ENCODE measurements around the gene UBE2V1.
"Not testable (repeated sequence)": the region's sequence is repeated elsewhere in the genome, so short reads cannot be mapped to it uniquely, and the experiment has no call there.

The UBE2V1 gene

GRCh38 chr20:50146214-50146613, 33.3 kb upstream of the UBE2V1 start:
- Histone ChIP-seq H3K27ac (ENCODE audit: insufficient read depth, low read depth, low read length, poor library complexity, severe bottlenecking) (no peak overlapping the region), H3K36me3 (ENCODE audit: control insufficient read depth, insufficient read depth, low read length) (peaks cover 13% of the 10 kb centered on the region), H3K4me1 (ENCODE audit: control insufficient read depth, insufficient read depth, low read length) (peaks cover 16% of the 10 kb centered on the region), H3K9me3 (ENCODE audit: control insufficient read depth, low read length) (no peaks in the 10 kb centered on the region), H3K27me3 (ENCODE audit: control insufficient read depth, insufficient read depth, low read length, poor library complexity, severe bottlenecking) (no peaks in the 10 kb centered on the region), H3K4me3 (ENCODE audit: insufficient read depth, low read depth, low read length) (no peak overlapping the region)
- WGBS, 2 experiments: 94 to 95% methylated on average over 6 of the region's 6 CpGs

DNA sequence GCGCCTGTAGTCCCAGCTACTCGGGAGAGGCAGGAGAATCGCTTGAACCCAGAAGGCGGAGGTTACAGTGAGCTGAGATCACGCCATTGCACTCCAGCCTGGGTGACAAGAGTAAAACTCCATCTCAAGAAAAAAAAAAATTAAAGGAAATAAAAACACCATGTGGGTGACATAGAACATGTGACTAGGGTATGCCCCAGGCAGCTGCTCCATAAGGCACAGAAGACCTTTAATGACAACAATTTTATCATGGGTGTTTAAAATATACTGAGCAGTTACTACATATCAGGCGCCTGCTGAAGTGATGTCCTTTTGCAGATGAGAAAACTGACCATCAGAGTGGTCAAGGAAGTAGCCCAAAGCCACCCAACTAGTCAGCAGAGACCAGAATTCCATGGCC, 32.6 kb upstream of the UBE2V1 start:
- Histone ChIP-seq H3K4me1 (ENCODE audit: control insufficient read depth, insufficient read depth, low read length) (peaks cover 16% of the 10 kb centered on the region), H3K9me3 (ENCODE audit: control insufficient read depth, low read length) (no peaks in the 10 kb centered on the region)

GRCh38 chr20:50144362-50144761, 31.4 kb upstream of the UBE2V1 start:
- H3K27ac ChIP-seq (ENCODE audit: insufficient read depth, low read depth, low read length, poor library complexity, severe bottlenecking): no peak overlapping the region
- no peaks in the 10 kb centered on the region for H3K9me3 ChIP-seq (ENCODE audit: control insufficient read depth, low read length)
- peaks cover 16% of the 10 kb centered on the region for H3K36me3 ChIP-seq (ENCODE audit: control insufficient read depth, insufficient read depth, low read length)
- no peak overlapping the region for H3K4me3 ChIP-seq (ENCODE audit: insufficient read depth, low read depth, low read length)
- no peaks in the 10 kb centered on the region for H3K27me3 ChIP-seq (ENCODE audit: control insufficient read depth, insufficient read depth, low read length, poor library complexity, severe bottlenecking)
- peaks cover 16% of the 10 kb centered on the region for H3K4me1 ChIP-seq (ENCODE audit: control insufficient read depth, insufficient read depth, low read length)
- WGBS, 2 experiments: 92 to 93% methylated on average over 4 of the region's 4 CpGs

More for the DNA sequence above, 32.6 kb upstream of the UBE2V1 start:
- Histone ChIP-seq H3K4me3 (ENCODE audit: insufficient read depth, low read depth, low read length) (no peak overlapping the region), H3K36me3 (ENCODE audit: control insufficient read depth, insufficient read depth, low read length) (peaks cover 15% of the 10 kb centered on the region), H3K27ac (ENCODE audit: insufficient read depth, low read depth, low read length, poor library complexity, severe bottlenecking) (no peak overlapping the region), H3K27me3 (ENCODE audit: control insufficient read depth, insufficient read depth, low read length, poor library complexity, severe bottlenecking) (no peaks in the 10 kb centered on the region)
- 94 to 97% methylated on average over 6 of the region's 6 CpGs for WGBS, 2 experiments

- peaks cover 16% of the 10 kb centered on the region for H3K4me1 ChIP-seq (ENCODE audit: control insufficient read depth, insufficient read depth, low read length)
- H3K27ac ChIP-seq (ENCODE audit: insufficient read depth, low read depth, low read length, poor library complexity, severe bottlenecking): no peak overlapping the region
- no peaks in the 10 kb centered on the region for H3K9me3 ChIP-seq (ENCODE audit: control insufficient read depth, low read length)
- H3K27me3 ChIP-seq (ENCODE audit: control insufficient read depth, insufficient read depth, low read length, poor library complexity, severe bottlenecking): no peaks in the 10 kb centered on the region
- no peak overlapping the region for H3K4me3 ChIP-seq (ENCODE audit: insufficient read depth, low read depth, low read length)
- 78 to 82% methylated on average over 6 of the region's 6 CpGs for WGBS, 2 experiments
- peaks cover 10% of the 10 kb centered on the region for H3K36me3 ChIP-seq (ENCODE audit: control insufficient read depth, insufficient read depth, low read length)
Observed at GRCh38 chr20:50142812-50143211, 29.9 kb upstream of the UBE2V1 start.

GRCh38 chr20:50141811-50142561, 29.0 kb upstream of the UBE2V1 start:
- no peak overlapping the region for H3K27ac ChIP-seq (ENCODE audit: insufficient read depth, low read depth, low read length, poor library complexity, severe bottlenecking)
- H3K27me3 ChIP-seq (ENCODE audit: control insufficient read depth, insufficient read depth, low read length, poor library complexity, severe bottlenecking): no peaks in the 10 kb centered on the region
- H3K36me3 ChIP-seq (ENCODE audit: control insufficient read depth, insufficient read depth, low read length): peaks cover 10% of the 10 kb centered on the region
- H3K4me1 ChIP-seq (ENCODE audit: control insufficient read depth, insufficient read depth, low read length): peaks cover 8% of the 10 kb centered on the region
- 86 to 87% methylated on average over 11 to 12 of the region's 12 CpGs for WGBS, 2 experiments
- no peaks in the 10 kb centered on the region for H3K9me3 ChIP-seq (ENCODE audit: control insufficient read depth, low read length)
- H3K4me3 ChIP-seq (ENCODE audit: insufficient read depth, low read depth, low read length): no peak overlapping the region

GRCh38 chr20:50141018-50141675, 28.2 kb upstream of the UBE2V1 start:
- H3K4me1 ChIP-seq (ENCODE audit: control insufficient read depth, insufficient read depth, low read length): peaks cover under 1% of the 10 kb centered on the region
- 95 to 96% methylated on average over 6 of the region's 6 CpGs for WGBS, 2 experiments

DNA sequence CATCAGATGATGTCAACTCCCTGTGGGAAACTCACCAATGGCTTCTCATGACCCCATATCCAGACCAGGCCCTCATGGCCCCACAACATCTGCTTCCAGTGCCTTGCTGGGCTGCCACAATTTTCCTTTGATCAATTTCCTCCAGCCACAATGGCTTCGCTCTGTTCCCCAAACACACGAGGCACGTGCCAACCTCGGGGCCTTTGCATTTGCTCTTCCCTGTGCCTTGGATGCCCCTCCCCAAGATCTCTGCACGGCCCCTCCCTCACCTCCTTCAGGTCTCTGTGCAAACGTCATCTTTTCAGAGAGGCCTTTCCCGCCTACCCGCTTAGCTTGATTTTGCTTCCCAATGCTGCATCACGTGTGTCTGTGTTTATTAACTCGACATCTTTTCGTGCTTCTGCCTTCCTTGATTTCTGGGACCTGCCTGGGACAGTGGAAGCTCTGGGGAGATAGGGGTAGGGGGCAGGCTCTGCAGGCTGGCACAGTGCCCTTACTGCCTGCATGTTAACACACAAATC, 27.4 kb upstream of the UBE2V1 start:
- Histone ChIP-seq H3K4me3 (ENCODE audit: insufficient read depth, low read depth, low read length) (no peak overlapping the region), H3K27ac (ENCODE audit: insufficient read depth, low read depth, low read length, poor library complexity, severe bottlenecking) (no peak overlapping the region), H3K27me3 (ENCODE audit: control insufficient read depth, insufficient read depth, low read length, poor library complexity, severe bottlenecking) (no peaks in the 10 kb centered on the region), H3K36me3 (ENCODE audit: control insufficient read depth, insufficient read depth, low read length) (peaks cover 10% of the 10 kb centered on the region), H3K4me1 (ENCODE audit: control insufficient read depth, insufficient read depth, low read length) (no peaks in the 10 kb centered on the region), H3K9me3 (ENCODE audit: control insufficient read depth, low read length) (no peaks in the 10 kb centered on the region)
- WGBS, 2 experiments: 96 to 97% methylated on average over 11 of the region's 11 CpGs

More at GRCh38 chr20:50141018-50141675, 28.2 kb upstream of the UBE2V1 start:
- Histone ChIP-seq H3K36me3 (ENCODE audit: control insufficient read depth, insufficient read depth, low read length) (peaks cover 10% of the 10 kb centered on the region), H3K27me3 (ENCODE audit: control insufficient read depth, insufficient read depth, low read length, poor library complexity, severe bottlenecking) (no peaks in the 10 kb centered on the region), H3K4me3 (ENCODE audit: insufficient read depth, low read depth, low read length) (no peak overlapping the region), H3K9me3 (ENCODE audit: control insufficient read depth, low read length) (no peaks in the 10 kb centered on the region), H3K27ac (ENCODE audit: insufficient read depth, low read depth, low read length, poor library complexity, severe bottlenecking) (no peak overlapping the region)

DNA sequence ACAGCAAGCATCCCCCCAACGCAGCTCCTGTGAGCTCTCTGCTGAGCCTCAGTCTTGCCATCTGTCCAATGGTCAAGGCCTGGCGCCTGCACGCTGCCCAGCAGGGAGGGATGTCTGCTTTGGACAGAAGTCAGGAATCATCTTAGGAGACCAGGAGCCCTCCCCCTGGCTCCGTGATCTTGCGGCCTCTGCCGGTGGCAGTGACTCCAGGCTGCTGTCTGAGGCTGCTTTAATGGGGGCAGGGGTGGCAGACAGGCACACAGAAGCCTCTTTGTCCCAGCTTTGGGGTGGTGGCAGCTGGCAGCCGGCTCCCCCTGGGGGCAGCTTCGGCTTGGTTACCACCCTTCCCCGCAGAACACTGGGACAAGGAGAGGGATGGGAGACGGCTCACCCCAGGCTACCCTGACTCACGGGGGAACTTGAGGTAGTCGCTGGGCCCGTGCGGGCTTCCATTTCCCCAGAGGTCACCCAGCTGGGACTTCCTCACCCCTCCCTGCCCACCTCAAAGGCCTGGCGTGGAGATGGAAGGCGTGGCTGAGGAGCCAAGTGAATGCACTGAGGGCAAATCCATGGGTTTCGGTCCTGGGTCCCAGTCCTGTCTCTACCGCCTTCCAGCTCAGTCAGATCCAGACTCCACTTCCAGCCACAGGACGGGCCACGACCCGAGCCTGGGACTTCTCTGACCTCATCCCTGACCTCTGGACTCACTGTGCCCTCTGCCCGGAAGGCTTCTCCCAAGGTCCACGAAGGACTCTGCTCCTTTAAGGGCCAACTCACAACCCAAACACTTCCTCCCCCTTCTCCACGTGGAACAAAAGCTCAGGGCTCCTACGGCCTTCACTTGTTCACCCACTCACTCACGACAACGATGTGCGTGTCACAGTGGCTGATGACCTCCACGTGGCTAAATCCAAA, 25.8 kb upstream of the UBE2V1 start:
- no peaks in the 10 kb centered on the region for H3K9me3 ChIP-seq (ENCODE audit: control insufficient read depth, low read length)
- H3K27ac ChIP-seq (ENCODE audit: insufficient read depth, low read depth, low read length, poor library complexity, severe bottlenecking): peak overlapping the region; percentile 8
- no peaks in the 10 kb centered on the region for H3K4me1 ChIP-seq (ENCODE audit: control insufficient read depth, insufficient read depth, low read length)
- H3K4me3 ChIP-seq (ENCODE audit: insufficient read depth, low read depth, low read length): no peak overlapping the region
- H3K27me3 ChIP-seq (ENCODE audit: control insufficient read depth, insufficient read depth, low read length, poor library complexity, severe bottlenecking): no peaks in the 10 kb centered on the region
- H3K36me3 ChIP-seq (ENCODE audit: control insufficient read depth, insufficient read depth, low read length): peaks cover 10% of the 10 kb centered on the region
- WGBS, 2 experiments: 87 to 89% methylated on average over 29 of the region's 29 CpGs

GRCh38 chr20:50138120-50138478, 25.1 kb upstream of the UBE2V1 start:
- H3K9me3 ChIP-seq (ENCODE audit: control insufficient read depth, low read length): no peaks in the 10 kb centered on the region
- H3K27me3 ChIP-seq (ENCODE audit: control insufficient read depth, insufficient read depth, low read length, poor library complexity, severe bottlenecking): no peaks in the 10 kb centered on the region
- peaks cover 7% of the 10 kb centered on the region for H3K36me3 ChIP-seq (ENCODE audit: control insufficient read depth, insufficient read depth, low read length)
- no peak overlapping the region for H3K27ac ChIP-seq (ENCODE audit: insufficient read depth, low read depth, low read length, poor library complexity, severe bottlenecking)
- no peak overlapping the region for H3K4me3 ChIP-seq (ENCODE audit: insufficient read depth, low read depth, low read length)
- no peaks in the 10 kb centered on the region for H3K4me1 ChIP-seq (ENCODE audit: control insufficient read depth, insufficient read depth, low read length)
- WGBS, 2 experiments: 93 to 99% methylated on average over 5 of the region's 5 CpGs

DNA sequence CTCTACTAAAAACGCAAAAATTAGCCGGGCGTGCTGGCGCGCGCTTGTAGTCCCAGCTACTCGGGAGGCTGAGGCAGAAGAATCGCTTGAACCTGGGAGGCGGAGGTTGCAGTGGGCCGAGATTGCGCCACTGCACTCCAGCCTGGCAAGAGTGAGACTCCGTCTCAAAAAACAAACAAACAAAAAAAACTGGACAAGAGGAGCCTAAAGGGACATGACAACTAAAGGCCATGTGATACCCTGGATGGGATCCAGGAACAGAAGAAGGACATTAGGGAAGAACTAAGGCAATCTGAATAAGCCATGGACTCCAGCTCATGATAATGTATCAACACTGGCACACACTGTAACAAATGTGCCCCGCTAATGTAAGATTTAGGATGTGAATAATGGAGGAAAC, 24.8 kb upstream of the UBE2V1 start:
- H3K27me3 ChIP-seq (ENCODE audit: control insufficient read depth, insufficient read depth, low read length, poor library complexity, severe bottlenecking); H3K36me3 ChIP-seq (ENCODE audit: control insufficient read depth, insufficient read depth, low read length); H3K27ac ChIP-seq (ENCODE audit: insufficient read depth, low read depth, low read length, poor library complexity, severe bottlenecking); H3K4me3 ChIP-seq (ENCODE audit: insufficient read depth, low read depth, low read length); H3K9me3 ChIP-seq (ENCODE audit: control insufficient read depth, low read length); H3K4me1 ChIP-seq (ENCODE audit: control insufficient read depth, insufficient read depth, low read length): not testable (repeated sequence)
- 93 to 97% methylated on average over 13 of the region's 13 CpGs for WGBS, 2 experiments
